K562 (cell line): ENCODE measurements around the gene MPND. TPM values are rescaled to one million over a fixed set of nuclear protein-coding genes. Genes with fewer than 3 reads are reported as not detected.

Source experiments
- DPF2 ChIP-seq: fragments of 450-650 bp; IDR thresholded peaks from 2 replicates; pipeline ENCODE4 v1.6.1; 2016
- MEF2D ChIP-seq: conservative IDR thresholded peaks from 2 replicates; pipeline ENCODE4 v1.6.1; 2016; ENCODE audit warnings: low read depth, missing genetic modification characterization, missing compliant biosample characterization
- PURB ChIP-seq: sonication (generic); formaldehyde crosslinking; IDR thresholded peaks from 2 replicates; pipeline ENCODE4 v1.9.0; 2021; ENCODE audit warnings: low read depth, mild to moderate bottlenecking, missing genetic modification reagents
- ZBTB12 ChIP-seq: fragments of 250-450 bp; sonication (Bioruptor Pico); IDR thresholded peaks from 2 replicates; pipeline ENCODE4 v1.4.0; 2020
- ZNF592 ChIP-seq: fragments of 450-650 bp; IDR thresholded peaks from 2 replicates; pipeline ENCODE4 v1.6.1; 2017; ENCODE audit warnings: antibody characterized with exemption, mild to moderate bottlenecking
- polyA plus RNA-seq, 8 experiments: library from polyadenylated mRNA; depleted of rRNA in 4 of 8; stranded (reverse) in 5 of 8; unstranded in 3 of 8; fragments of >200 nt; fragmentation: Nextera tagmentation in 2 of 8; fragmentation: Illumina TruSeq in 1 of 8; extraction: Ambion mirVana in 2 of 8; extraction: Trizol in 1 of 8; gene quantifications; 2 replicates each; pipeline versions ENCODE4 v1.2.1 to v1.2.3, GENCODE V29; 2011 to 2014; ENCODE audit warnings: inconsistent platforms in 1 of 8, missing spikeins in 1 of 8
- total RNA-seq, 7 experiments: library from RNA; depleted of rRNA in 6 of 7; stranded (reverse); fragments of >200 nt in 6 of 7; fragmentation: Illumina TruSeq in 2 of 7; extraction: Trizol in 2 of 7; gene quantifications; 2 replicates each; pipeline versions ENCODE4 v1.2.1 to v1.2.3, GENCODE V29; 2011 to 2021; ENCODE audit warnings: low replicate concordance in 1 of 7

Gene MPND
- total and polyA plus RNA-seq, 9 of the 15 experiments (the other 6 are each of a cell fraction or from before 2014, with no cell fraction given) = 0.25 to 14.0 (median 3.9) TPM

GRCh38 chr19:4376671-4376990 is 33.3 kb downstream of the MPND start (continued):
- TF ChIP-seq PURB (CRISPR knock-in tag) (no peak), DPF2 (no peak), ZBTB12 (CRISPR knock-in tag) (no peak), MEF2D (no peak), ZNF592 (0 out of 2 replicates have a peak, but pooled peaks have one; percentile 6)
